Fibroblast of skin of left biceps (primary cell): ENCODE data around the gene SLC25A30.
A peak's percentile ranks its signal among the peaks of the same experiment; 100 is the strongest.
"Not testable (repeated sequence)": the region's sequence is repeated elsewhere in the genome, so short reads cannot be mapped to it uniquely, and the experiment has no call there.

Experiments
- DNase-seq, 2 experiments: peaks; one replicate each; pipeline ENCODE4 v3.0.0-alpha.2; 2013; ENCODE audit warnings: low read depth in 2 of 2

The SLC25A30 gene

DNA sequence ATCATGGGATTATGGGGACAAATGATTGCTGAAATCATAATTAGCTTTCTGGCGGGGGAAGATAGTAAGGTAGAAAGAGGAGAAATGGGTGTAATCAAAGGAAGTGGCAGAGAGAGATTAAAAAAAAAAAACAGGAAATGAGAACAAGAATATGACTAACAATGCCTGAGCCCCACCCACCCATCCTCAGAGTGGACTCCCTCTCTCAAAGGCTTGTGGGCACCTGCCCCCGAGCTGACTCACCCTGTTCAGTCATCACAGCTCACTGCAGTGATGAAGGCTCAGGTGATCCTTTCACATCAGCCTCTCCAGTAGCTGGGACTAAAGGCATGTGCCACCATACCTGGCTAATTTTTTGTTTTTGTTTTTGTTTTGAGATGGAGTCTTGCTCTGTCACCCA lies 50.8 kb downstream of the SLC25A30 start:
- peak; percentile 39 to 51 for DNase-seq

DNA sequence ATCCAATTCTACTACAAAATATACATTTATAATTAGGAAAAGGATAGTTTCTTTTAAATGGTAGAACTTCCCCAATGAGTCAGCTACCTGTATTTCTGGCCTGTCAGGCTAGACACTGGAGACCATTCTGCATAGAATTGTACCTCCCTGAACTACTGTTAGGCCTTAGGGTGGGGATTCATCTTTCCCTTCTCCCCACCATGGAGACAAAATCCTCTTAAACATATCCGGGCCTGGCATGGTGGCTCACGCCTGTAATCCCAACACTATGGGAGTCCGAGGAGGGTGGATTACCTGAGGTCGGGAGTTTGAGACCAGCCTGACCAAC lies 52.7 kb downstream of the SLC25A30 start:
- no peak for DNase-seq

DNA sequence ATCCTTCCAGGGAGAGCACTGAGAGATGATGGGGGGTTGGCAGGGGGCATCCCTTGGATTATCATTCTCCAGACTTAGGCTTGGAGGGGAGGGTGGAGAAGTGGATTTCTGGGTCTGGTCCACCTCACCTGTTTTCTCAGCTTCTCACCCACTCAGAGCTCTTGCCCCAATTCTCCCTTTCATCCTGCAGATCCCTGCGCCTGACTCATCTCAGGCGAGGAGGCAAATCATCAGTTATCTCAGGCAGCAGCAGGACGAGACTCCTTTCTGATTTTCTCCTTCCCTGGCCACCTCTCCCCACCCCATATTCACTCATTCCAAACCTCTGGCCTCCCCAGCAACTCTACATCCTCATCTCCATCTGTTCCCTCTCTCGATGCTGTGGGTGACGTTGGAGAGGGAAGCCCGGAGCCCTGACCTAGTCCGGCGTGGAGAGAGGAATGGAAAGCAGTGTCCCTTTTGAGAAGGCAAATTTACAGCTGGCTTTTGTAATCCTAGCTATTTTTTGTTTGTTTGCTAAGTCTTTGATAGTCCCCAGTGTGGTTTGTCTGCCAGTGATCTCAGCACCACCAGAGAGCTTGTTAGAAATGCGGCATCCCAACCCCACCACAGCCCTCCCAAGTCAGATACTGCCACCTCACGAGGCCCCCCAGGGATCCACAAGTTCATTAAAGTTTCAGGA lies 53.2 kb downstream of the SLC25A30 start:
- DNase-seq, result no peak

DNA sequence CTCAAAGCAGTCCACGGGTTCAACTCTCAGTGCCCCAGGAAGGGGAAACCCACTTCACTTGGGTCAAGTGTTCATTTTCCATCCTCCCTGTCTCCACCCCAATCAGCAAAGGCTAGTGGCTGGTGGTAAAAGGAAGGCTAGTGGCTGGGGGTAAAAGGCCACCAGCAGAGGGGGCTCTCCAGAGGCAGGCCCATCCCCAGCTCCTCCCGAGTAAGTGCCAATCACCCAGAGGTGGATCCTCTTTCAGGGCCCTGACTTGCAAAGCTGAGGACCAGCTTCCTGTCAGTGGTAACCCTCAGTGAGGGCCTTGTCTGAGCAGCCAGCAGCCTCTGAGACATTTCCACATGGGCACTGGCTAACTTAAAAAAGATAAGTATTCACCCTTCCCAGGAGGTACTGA lies 55.2 kb downstream of the SLC25A30 start:
- DNase-seq, result no peak

DNA sequence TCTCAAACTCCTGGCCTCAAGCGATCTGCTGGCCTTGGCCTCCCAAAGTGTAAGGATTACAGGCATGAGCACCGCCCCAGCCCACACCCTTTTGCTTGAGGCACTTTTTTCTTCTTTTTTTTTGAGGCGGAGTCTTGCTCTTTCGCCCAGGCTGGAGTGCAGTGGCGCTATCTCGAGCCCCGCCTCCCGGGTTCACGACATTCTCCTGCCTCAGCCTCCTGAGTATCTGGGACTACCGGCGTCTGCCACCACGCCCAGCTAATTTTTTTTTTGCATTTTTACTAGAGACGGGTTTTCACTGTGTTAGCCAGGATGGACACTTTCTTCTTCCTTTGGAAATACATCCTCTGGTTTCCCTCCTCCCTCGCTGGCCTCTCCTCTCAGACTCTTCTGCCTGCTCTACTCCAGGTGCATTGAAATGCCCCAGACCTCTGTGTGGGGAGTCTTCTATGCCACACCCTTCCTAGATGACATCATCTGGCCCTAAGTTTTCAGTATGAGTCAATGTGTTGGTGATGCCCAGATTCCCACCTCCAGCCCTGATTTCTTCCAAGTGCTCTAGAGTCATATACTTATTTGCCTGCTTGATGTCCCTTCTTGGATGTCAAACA lies 56.5 kb downstream of the SLC25A30 start:
- DNase-seq, result no peak

DNA sequence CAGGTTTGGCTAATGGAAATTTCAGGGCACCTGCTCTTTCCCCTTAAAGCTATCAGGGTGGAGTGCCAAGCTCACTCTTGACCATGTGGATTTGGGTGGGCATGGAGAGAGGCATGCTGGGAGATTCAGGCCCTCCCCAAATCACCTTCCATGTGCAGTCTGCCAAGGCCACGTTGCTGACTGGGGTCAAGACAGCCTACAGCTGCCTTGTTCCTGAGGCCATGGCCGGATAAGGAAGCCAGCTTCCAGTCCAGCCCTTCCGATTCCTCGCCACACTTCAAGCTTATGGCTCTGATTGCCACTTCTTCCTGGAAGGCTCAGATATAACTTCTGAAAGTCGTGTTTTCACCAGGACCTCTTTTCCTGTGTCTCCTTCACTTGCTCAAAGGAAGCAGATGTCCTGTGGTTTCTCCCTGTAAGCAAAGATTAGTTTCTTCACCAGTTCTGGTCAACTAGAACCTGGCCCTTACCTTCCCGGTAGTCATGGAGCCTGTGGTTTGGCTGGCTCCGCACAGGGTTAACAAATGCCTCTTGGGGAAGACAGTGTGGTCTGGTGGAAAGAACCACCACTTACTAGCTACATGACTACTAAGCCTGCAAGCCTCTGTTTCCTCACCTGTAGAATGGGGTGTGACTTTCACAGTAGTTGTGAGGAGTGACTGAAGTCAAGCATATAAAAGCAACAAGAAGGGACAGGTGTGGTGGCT lies 61.1 kb downstream of the SLC25A30 start:
- no peak for DNase-seq

DNA sequence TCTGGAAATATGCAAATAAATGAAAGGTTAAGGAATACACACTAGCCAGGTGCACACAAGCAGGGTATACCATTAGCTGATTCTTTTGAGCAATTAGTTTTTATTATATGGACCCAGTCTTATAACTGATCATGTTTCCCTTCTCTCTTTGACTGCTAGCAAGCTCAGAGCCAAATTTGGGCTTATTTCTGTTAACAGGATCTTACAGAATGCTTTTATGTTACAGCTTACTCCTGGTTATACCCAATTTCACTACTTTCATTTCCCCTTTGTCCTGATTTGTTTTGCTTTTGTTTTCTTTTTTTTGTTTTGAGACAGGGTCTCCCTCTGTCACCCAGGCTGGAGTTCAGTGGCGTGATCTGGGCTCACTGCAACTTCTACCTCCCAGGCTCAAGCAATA lies 64.3 kb downstream of the SLC25A30 start:
- no peak for DNase-seq

DNA sequence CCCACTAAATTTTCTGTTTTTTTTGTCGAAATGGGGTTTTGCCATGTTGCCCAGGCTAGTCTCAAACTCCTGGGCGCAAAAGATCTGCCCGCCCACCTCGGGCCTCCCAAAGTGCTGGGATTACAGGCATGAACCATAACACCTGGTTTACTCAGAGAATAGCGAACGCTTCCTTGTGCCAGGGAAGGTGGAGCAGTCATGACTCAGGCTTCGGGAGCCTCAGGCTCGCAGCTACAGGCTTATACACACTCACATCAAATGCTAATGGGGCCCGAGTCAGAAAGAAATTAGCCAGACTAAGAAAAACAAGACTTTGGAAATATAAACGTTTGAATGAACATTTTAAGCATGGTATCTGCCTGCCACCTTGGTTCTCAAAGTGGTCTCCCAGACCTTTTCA lies 66.1 kb downstream of the SLC25A30 start:
- DNase-seq, result no peak

DNA sequence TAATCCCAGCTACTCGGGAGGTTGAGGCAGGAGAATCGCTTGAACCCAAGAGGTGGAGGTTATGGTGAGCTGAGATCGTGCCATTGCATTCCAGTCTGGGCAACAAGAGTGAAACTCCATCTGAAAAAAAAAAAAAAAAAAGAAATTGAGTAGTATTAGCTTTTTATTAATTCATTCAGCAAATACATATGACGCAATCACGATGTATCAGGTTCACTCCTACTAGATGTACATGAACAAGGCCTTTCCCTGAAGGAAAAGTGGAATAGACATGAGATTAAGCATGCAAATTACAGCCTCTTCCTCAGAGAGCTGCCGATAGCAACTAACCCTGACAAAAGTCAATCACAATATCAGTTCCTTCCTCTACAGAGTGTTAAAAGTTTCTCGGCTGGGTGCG lies 68.0 kb downstream of the SLC25A30 start:
- no peak for DNase-seq

DNA sequence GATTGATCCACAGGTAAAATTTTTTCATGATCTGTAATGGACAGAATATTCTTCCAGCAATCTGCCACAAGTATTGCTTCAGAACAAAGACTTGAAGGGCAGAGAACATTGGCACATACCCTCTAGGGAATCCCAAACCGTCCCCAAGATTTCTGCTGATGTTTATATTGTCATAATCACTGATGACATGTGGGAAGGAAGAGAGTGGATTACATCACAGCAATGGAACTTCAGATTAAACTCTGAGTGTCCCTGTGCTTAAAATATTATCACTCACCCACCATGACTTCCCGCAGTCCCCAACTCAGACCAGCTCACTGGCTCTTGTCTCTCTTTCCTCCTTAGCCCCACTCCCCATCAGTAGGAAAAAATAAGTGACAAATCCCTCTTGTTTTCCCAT lies 68.7 kb downstream of the SLC25A30 start:
- no peak for DNase-seq

DNA sequence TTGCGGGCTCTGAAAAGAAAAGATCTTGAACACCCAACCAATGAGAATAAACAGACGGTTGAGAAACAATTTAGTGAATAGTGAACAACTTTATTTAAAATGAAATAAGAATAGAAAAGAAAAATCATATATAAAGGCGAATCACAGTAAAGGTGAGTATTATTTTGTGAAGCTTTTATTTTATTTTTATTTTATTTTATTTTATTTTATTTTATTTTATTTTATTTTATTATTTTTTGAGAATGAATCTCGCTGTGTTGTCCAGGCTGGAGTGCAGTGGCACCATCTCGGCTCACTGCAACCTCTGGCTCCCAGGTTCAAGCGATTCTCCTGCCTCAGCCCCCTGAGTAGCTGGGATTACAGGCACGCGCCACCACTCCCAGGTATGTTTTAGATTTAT lies 74.1 kb downstream of the SLC25A30 start:
- DNase-seq, result not testable (repeated sequence)
